Retinal pigment epithelial cell (primary cell): ENCODE results near the gene CCNY.
"Not testable (repeated sequence)": the region's sequence is repeated elsewhere in the genome, so short reads cannot be mapped to it uniquely, and the experiment has no call there.

Source experiments
- DNase-seq: peaks from one replicate; pipeline ENCODE4 v3.0.0-alpha.2; 2010; ENCODE audit warnings: low read depth
- H3K4me3 ChIP-seq: 2 replicates; pipeline ENCODE4 v1.5.1; 2011; ENCODE audit warnings: mild to moderate bottlenecking, low read length, control low read depth, moderate library complexity
- CTCF ChIP-seq: conservative IDR thresholded peaks from 2 replicates; pipeline ENCODE4 v1.5.1; 2011; ENCODE audit warnings: low read depth, low read length, control low read depth, inconsistent platforms

The CCNY gene

GRCh38 chr10:35510891-35511290 lies 174.6 kb downstream of the CCNY start:
- no peak for TF ChIP-seq CTCF
- no peak overlapping the region for H3K4me3 ChIP-seq

GRCh38 chr10:35511647-35512046 lies 175.3 kb downstream of the CCNY start:
- no peak overlapping the region for H3K4me3 ChIP-seq
- no peak for TF ChIP-seq CTCF
- no peak for DNase-seq

More at GRCh38 chr10:35510891-35511290, 174.6 kb downstream of the CCNY start:
- no peak for DNase-seq

GRCh38 chr10:35516102-35516670 lies 179.9 kb downstream of the CCNY start:
- no peak for DNase-seq
- H3K4me3 ChIP-seq, result no peak overlapping the region
- TF ChIP-seq CTCF, result no peak

GRCh38 chr10:35517431-35518181 lies 181.3 kb downstream of the CCNY start:
- DNase-seq, result no peak
- no peak for TF ChIP-seq CTCF

GRCh38 chr10:35518187-35518586 lies 181.9 kb downstream of the CCNY start:
- DNase-seq, result not testable (repeated sequence)

More at GRCh38 chr10:35517431-35518181, 181.3 kb downstream of the CCNY start:
- H3K4me3 ChIP-seq, result no peak overlapping the region

GRCh38 chr10:35520996-35521395 lies 184.7 kb downstream of the CCNY start:
- DNase-seq, result no peak
- no peak overlapping the region for H3K4me3 ChIP-seq
- TF ChIP-seq CTCF, result no peak

More at GRCh38 chr10:35518187-35518586, 181.9 kb downstream of the CCNY start:
- H3K4me3 ChIP-seq, result not testable (repeated sequence)

- no peak for TF ChIP-seq CTCF
- H3K4me3 ChIP-seq, result no peak overlapping the region
- no peak for DNase-seq
Measured at GRCh38 chr10:35523670-35524225, 187.4 kb downstream of the CCNY start.
